Chondrocyte (in vitro differentiated cells): ENCODE data around the gene S1PR1. TPM values are rescaled to one million over a fixed set of nuclear protein-coding genes. Genes with fewer than 3 reads are reported as not detected.

Experiments used
- DNase-seq: peaks from one replicate; pipeline ENCODE4 v3.0.0; 2021; ENCODE audit warnings: mixed read lengths, low spot score
- H3K27ac Mint-ChIP-seq: one replicate; pipeline ENCODE4 v1.8.0; 2021; ENCODE audit warnings: mild to moderate bottlenecking, moderate library complexity, mixed read lengths; ENCODE audit not compliant: unreplicated experiment
- H3K27me3 Mint-ChIP-seq: 2 replicates; pipeline ENCODE4 v1.8.0; 2021; ENCODE audit warnings: low read depth, mixed read lengths
- H3K36me3 Mint-ChIP-seq: 2 replicates; pipeline ENCODE4 v1.8.0; 2021; ENCODE audit warnings: low read depth, mixed read lengths
- H3K4me1 Mint-ChIP-seq: 2 replicates; pipeline ENCODE4 v1.8.0; 2021; ENCODE audit warnings: low read depth, mild to moderate bottlenecking, mixed read lengths
- H3K4me3 Mint-ChIP-seq: one replicate; pipeline ENCODE4 v1.8.0; 2021; ENCODE audit warnings: mild to moderate bottlenecking, moderate library complexity, mixed read lengths; ENCODE audit not compliant: unreplicated experiment
- H3K9me3 Mint-ChIP-seq: 2 replicates; pipeline ENCODE4 v1.8.0; 2021; ENCODE audit warnings: low read depth, mixed read lengths
- CTCF ChIP-seq: fragments of 200-600 bp; sonication (generic); IDR thresholded peaks from 2 replicates; pipeline ENCODE4 v1.5.0; 2021; ENCODE audit warnings: antibody characterized with exemption, mild to moderate bottlenecking, moderate library complexity
- total RNA-seq: library from RNA; stranded (reverse); gene quantifications from 3 replicates; pipeline ENCODE4 v1.2.1, GENCODE V29; 2021

Gene S1PR1
- total RNA-seq, 1 donor from 2014 or later = 0.40 TPM

DNA sequence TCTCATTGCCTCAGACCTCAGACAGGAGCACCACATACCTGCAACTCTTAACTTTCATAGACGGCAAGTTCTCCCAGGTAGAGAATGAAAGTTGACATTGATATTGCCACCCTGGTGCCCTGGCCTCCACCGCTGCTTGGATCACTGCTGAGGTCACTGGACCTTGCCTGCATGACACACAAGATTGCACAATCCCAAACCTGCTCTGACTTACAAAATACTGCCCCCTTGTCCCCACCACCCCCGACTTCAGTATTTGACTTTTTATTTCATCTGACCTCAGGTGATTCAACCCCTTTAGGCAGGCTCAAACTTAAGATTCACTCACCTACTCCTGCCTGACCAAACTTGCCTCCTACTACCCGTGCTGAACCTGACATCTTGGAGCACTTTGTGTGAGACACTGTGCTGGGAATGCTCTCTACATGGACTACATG lies 43.1 kb upstream of the S1PR1 start:
- Mint-ChIP-seq H3K4me3 (no peak overlapping the region), H3K27ac (no peak overlapping the region), H3K9me3 (no peaks in the 10 kb centered on the region), H3K27me3 (peaks cover 13% of the 10 kb centered on the region), H3K36me3 (peaks cover 3% of the 10 kb centered on the region), H3K4me1 (no peaks in the 10 kb centered on the region)
- no peak for TF ChIP-seq CTCF
- DNase-seq = no peak

DNA sequence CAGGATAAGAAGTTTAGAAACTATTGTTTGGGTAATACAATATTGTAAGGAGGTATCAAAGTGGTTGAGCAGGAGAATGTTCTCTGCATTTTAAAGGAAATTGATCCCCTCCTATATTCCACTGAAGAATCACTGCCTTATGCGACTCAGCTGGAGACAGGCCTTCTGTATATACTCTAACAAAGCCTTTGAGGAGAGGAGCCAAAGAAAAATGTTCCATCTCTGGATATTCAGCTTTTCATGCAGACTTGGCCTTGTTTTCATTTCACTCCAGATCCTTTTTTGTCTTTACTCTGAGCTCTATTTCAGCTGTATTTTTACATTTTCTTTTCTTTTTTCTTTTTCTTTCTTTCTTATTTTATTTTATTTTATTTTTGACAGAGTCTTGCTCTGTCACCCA lies 42.1 kb upstream of the S1PR1 start:
- no peak overlapping the region for H3K4me3 Mint-ChIP-seq
- no peak for TF ChIP-seq CTCF
- peaks cover 13% of the 10 kb centered on the region for H3K27me3 Mint-ChIP-seq
- H3K27ac Mint-ChIP-seq = no peak overlapping the region
- H3K9me3 Mint-ChIP-seq = no peaks in the 10 kb centered on the region
- no peaks in the 10 kb centered on the region for H3K4me1 Mint-ChIP-seq
- peaks cover 3% of the 10 kb centered on the region for H3K36me3 Mint-ChIP-seq
- no peak for DNase-seq

- H3K9me3 Mint-ChIP-seq = no peaks in the 10 kb centered on the region
- no peak for DNase-seq
- TF ChIP-seq CTCF = no peak
- no peak overlapping the region for H3K27ac Mint-ChIP-seq
- H3K4me1 Mint-ChIP-seq = peaks cover 5% of the 10 kb centered on the region
- H3K4me3 Mint-ChIP-seq = no peak overlapping the region
- peaks cover 1% of the 10 kb centered on the region for H3K36me3 Mint-ChIP-seq
- H3K27me3 Mint-ChIP-seq = peaks cover 9% of the 10 kb centered on the region
These were observed 40.2 kb upstream of the S1PR1 start for GRCh38 chr1:101196668-101197067.

GRCh38 chr1:101198842-101199636 lies 37.8 kb upstream of the S1PR1 start:
- Mint-ChIP-seq H3K4me1 (peaks cover 5% of the 10 kb centered on the region), H3K36me3 (no peaks in the 10 kb centered on the region)

GRCh38 chr1:101199637-101199982 lies 37.2 kb upstream of the S1PR1 start:
- no peak overlapping the region for H3K4me3 Mint-ChIP-seq
- H3K27me3 Mint-ChIP-seq = no peaks in the 10 kb centered on the region
- peaks cover 5% of the 10 kb centered on the region for H3K4me1 Mint-ChIP-seq
- DNase-seq = no peak
- no peaks in the 10 kb centered on the region for H3K36me3 Mint-ChIP-seq
- TF ChIP-seq CTCF = no peak
- no peaks in the 10 kb centered on the region for H3K9me3 Mint-ChIP-seq
- no peak overlapping the region for H3K27ac Mint-ChIP-seq

More at GRCh38 chr1:101198842-101199636, 37.8 kb upstream of the S1PR1 start:
- TF ChIP-seq CTCF = no peak
- peaks cover 2% of the 10 kb centered on the region for H3K27me3 Mint-ChIP-seq
- DNase-seq = no peak
- H3K27ac Mint-ChIP-seq = no peak overlapping the region
- no peak overlapping the region for H3K4me3 Mint-ChIP-seq
- H3K9me3 Mint-ChIP-seq = no peaks in the 10 kb centered on the region
